SK-N-SH (cell line): ENCODE data around the gene RHBDF2. TPM values are rescaled to one million over a fixed set of nuclear protein-coding genes. Genes with fewer than 3 reads are reported as not detected.
A peak's percentile ranks its signal among the peaks of the same experiment; 100 is the strongest.

Experiments used
- CTCF ChIA-PET: fragments of 300-600, 350-600 bp; formaldehyde crosslinking; extraction: SDS; loops from one replicate; lab custom pipeline; 2021; lab: Yijun Ruan, JAX
- POLR2A ChIA-PET: fragments of 350-600 bp; sonication (Branson Sonifier 250); formaldehyde crosslinking; extraction: SDS; loops from one replicate; lab custom pipeline; 2020; ENCODE audit warnings: antibody characterized with exemption, inconsistent platforms; lab: Yijun Ruan, JAX
- DNase-seq: peaks from one replicate; pipeline ENCODE4 v3.0.0; 2012
- H2AFZ ChIP-seq: fragments of 200-600 bp; sonication (generic); 2 replicates; pipeline ENCODE4 v1.8.1; 2016; ENCODE audit warnings: antibody characterized with exemption, mild to moderate bottlenecking, low read depth
- H3F3A ChIP-seq: fragments of 200-600 bp; sonication (generic); replicated peaks from 2 replicates; pipeline ENCODE3; 2016; ENCODE audit warnings: antibody characterized with exemption, mild to moderate bottlenecking; ENCODE audit not compliant: insufficient read depth
- H3K27ac ChIP-seq, 2 experiments: fragments of 200-500 bp in 1 of 2; fragments of 200-600 bp in 1 of 2; sonication (Bioruptor generic) in 1 of 2; sonication (generic), shearing (Covaris generic) in 1 of 2; 2 replicates each; pipeline versions ENCODE4 v1.5.1 to v1.6.1; 2014 to 2016; ENCODE audit warnings: low read depth in 2 of 2, inconsistent platforms in 1 of 2, low read length in 1 of 2, mild to moderate bottlenecking in 1 of 2, mixed read lengths in 1 of 2
- H3K27me3 ChIP-seq: fragments of 200-600 bp; sonication (generic), shearing (Covaris generic); 2 replicates; pipeline ENCODE4 v1.6.1; 2016; ENCODE audit warnings: mixed run types; ENCODE audit not compliant: insufficient read depth
- H3K36me3 ChIP-seq, 2 experiments: fragments of 200-500 bp in 1 of 2; fragments of 200-600 bp in 1 of 2; sonication (Bioruptor generic) in 1 of 2; sonication (generic) in 1 of 2; replicated peaks in 1 of 2; 2 replicates each; pipeline versions ENCODE3 to v1.5.1; 2014 to 2016; ENCODE audit warnings: low read length in 1 of 2, mild to moderate bottlenecking in 1 of 2; ENCODE audit not compliant: insufficient read depth in 2 of 2, control insufficient read depth in 1 of 2
- H3K4me1 ChIP-seq, 2 experiments: fragments of 200-500 bp in 1 of 2; fragments of 200-600 bp in 1 of 2; sonication (Bioruptor generic) in 1 of 2; sonication (generic), shearing (Covaris generic) in 1 of 2; 2 replicates each; pipeline versions ENCODE4 v1.5.1 to v1.6.1; 2014 to 2016; ENCODE audit warnings: low read depth in 1 of 2, low read length in 1 of 2, mixed run types in 1 of 2; ENCODE audit not compliant: insufficient read depth in 2 of 2, control insufficient read depth in 1 of 2
- H3K4me2 ChIP-seq: fragments of 200-600 bp; sonication (generic), shearing (Covaris generic); 2 replicates; pipeline ENCODE4 v1.6.1; 2017; ENCODE audit warnings: mixed run types
- H3K4me3 ChIP-seq, 2 experiments: fragments of 200-500 bp in 1 of 2; fragments of 200-600 bp in 1 of 2; sonication (Bioruptor generic) in 1 of 2; sonication (generic), shearing (Covaris generic) in 1 of 2; 2 replicates each; pipeline versions ENCODE4 v1.5.1 to v1.8.1; 2014 to 2016; ENCODE audit warnings: low read depth in 2 of 2, inconsistent platforms in 1 of 2, low read length in 1 of 2, mild to moderate bottlenecking in 1 of 2, mixed read lengths in 1 of 2, moderate library complexity in 1 of 2
- H3K79me2 ChIP-seq: fragments of 200-600 bp; sonication (generic); 2 replicates; pipeline ENCODE4 v1.8.1; 2017; ENCODE audit warnings: mild to moderate bottlenecking; ENCODE audit not compliant: insufficient read depth
- H3K9ac ChIP-seq: fragments of 200-600 bp; sonication (generic); 2 replicates; pipeline ENCODE4 v1.6.1; 2017; ENCODE audit warnings: mixed run types
- H3K9me2 ChIP-seq: fragments of 200-600 bp; sonication (generic); 2 replicates; pipeline ENCODE4 v1.6.1; 2017; ENCODE audit warnings: mixed run types
- H3K9me3 ChIP-seq: fragments of 200-600 bp; sonication (generic); 2 replicates; pipeline ENCODE4 v1.6.1; 2017; ENCODE audit warnings: mixed run types, mild to moderate bottlenecking, moderate library complexity
- H4K20me1 ChIP-seq: fragments of 200-600 bp; sonication (generic); 2 replicates; pipeline ENCODE4 v1.6.1; 2017; ENCODE audit warnings: mild to moderate bottlenecking, mixed run types; ENCODE audit not compliant: insufficient read depth
- CTCF ChIP-seq: fragments of 200-600 bp; sonication (generic); IDR thresholded peaks from 2 replicates; pipeline ENCODE4 v1.6.1; 2017; ENCODE audit warnings: antibody characterized with exemption, mild to moderate bottlenecking, moderate library complexity
- EP300 ChIP-seq, 2 experiments: IDR thresholded peaks; 2 replicates each; pipeline versions ENCODE4 v1.4.0 to v1.6.1; 2012; ENCODE audit warnings: borderline replicate concordance in 1 of 2, low read depth in 1 of 2, low read length in 1 of 2
- FOXM1 ChIP-seq: IDR thresholded peaks from 2 replicates; pipeline ENCODE4 v1.4.0; 2012; ENCODE audit warnings: low read depth, mild to moderate bottlenecking
- GATA2 ChIP-seq: sonication (generic); formaldehyde crosslinking; IDR thresholded peaks from 2 replicates; pipeline ENCODE4 v1.5.0; 2020; ENCODE audit warnings: mild to moderate bottlenecking, missing genetic modification reagents
- MEF2A ChIP-seq: IDR thresholded peaks from 2 replicates; pipeline ENCODE4 v1.4.0; 2012; ENCODE audit warnings: low read depth, borderline replicate concordance
- MXI1 ChIP-seq: IDR thresholded peaks from 2 replicates; pipeline ENCODE4 v1.6.1; 2012; ENCODE audit warnings: mild to moderate bottlenecking, low read depth, low read length, improper control_type of control experiment
- NFIC ChIP-seq: IDR thresholded peaks from 2 replicates; pipeline ENCODE4 v1.4.0; 2012; ENCODE audit warnings: borderline replicate concordance
- NRF1 ChIP-seq: IDR thresholded peaks from 2 replicates; pipeline ENCODE4 v1.6.1; 2012; ENCODE audit warnings: low read depth, mild to moderate bottlenecking, low read length
- RAD21 ChIP-seq: IDR thresholded peaks from 2 replicates; pipeline ENCODE4 v1.6.1; 2012; ENCODE audit warnings: mild to moderate bottlenecking, low read length
- RCOR1 ChIP-seq: fragments of 150-350 bp; IDR thresholded peaks from 2 replicates; pipeline ENCODE4 v1.6.1; 2017; ENCODE audit warnings: antibody characterized with exemption, low read length
- RFX5 ChIP-seq: IDR thresholded peaks from 2 replicates; pipeline ENCODE4 v1.6.1; 2012; ENCODE audit warnings: mild to moderate bottlenecking, improper control_type of control experiment, low read length
- TAF1 ChIP-seq: IDR thresholded peaks from 2 replicates; pipeline ENCODE4 v1.6.1; 2012; ENCODE audit warnings: low read depth, mild to moderate bottlenecking, low read length, moderate library complexity, borderline replicate concordance
- TCF12 ChIP-seq: IDR thresholded peaks from 2 replicates; pipeline ENCODE4 v1.4.0; 2012
- TEAD4 ChIP-seq: IDR thresholded peaks from 2 replicates; pipeline ENCODE4 v1.4.0; 2012; ENCODE audit warnings: mild to moderate bottlenecking, borderline replicate concordance; ENCODE audit not compliant: insufficient read depth
- WGBS: methylation state at CpG from one replicate; pipeline ENCODE4 v1.1.6; 2017; ENCODE audit warnings: low lambda C conversion rate; 5-methylcytosine and 5-hydroxymethylcytosine counted together
- polyA plus RNA-seq, 3 experiments: library from polyadenylated mRNA; depleted of rRNA; stranded (reverse); fragments of >200 nt; gene quantifications; 2 replicates each; pipeline ENCODE4 v1.2.3, GENCODE V29; 2012

Gene RHBDF2
- polyA plus RNA-seq, 1 of the 3 experiments (the other 2 are of a cell fraction) = 16.1 TPM

- TF ChIP-seq FOXM1 = no peak
- no peak for TF ChIP-seq NFIC
- TF ChIP-seq CTCF = no peak
- no peak for TF ChIP-seq RAD21
- TF ChIP-seq NRF1 = no peak
- TF ChIP-seq MEF2A = no peak
- no peak for TF ChIP-seq RFX5
- TF ChIP-seq EP300 (IDR thresholded peaks at IDR 0.05; ENCODE audit: borderline replicate concordance in 1 of 2, low read depth in 1 of 2, low read length in 1 of 2) = no peak
- no peak for TF ChIP-seq TEAD4
- TF ChIP-seq TAF1 = no peak
- no peak for TF ChIP-seq MXI1
Observed at GRCh38 chr17:76461765-76462555, 39.3 kb downstream of the RHBDF2 start (continued).

- ChIA-PET CTCF (interaction anchor here (0.6 to 56.8 kb wide), 22 partner anchors 13 to 266 kb away, joined by 3 to 1687 read pairs (median 10); partner anchors contain the start of genes AANAT, RHBDF2 and SPHK1), POLR2A (no interaction called here)
- 73% methylated on average over 4 of the region's 4 CpGs for WGBS
Observed at GRCh38 chr17:76459674-76460073, 41.5 kb downstream of the RHBDF2 start.

More at GRCh38 chr17:76459674-76460073, 41.5 kb downstream of the RHBDF2 start:
- Histone ChIP-seq H3K9ac (no peak overlapping the region), H3K4me1 (no peaks in the 10 kb centered on the region; a peak in 1 of 4 replicates), H3K4me2 (no peak overlapping the region), H3K27ac (no peak overlapping the region), H3F3A (no peaks in the 10 kb centered on the region), H3K36me3 (no peaks in the 10 kb centered on the region), H3K9me2 (no peaks in the 10 kb centered on the region), H3K4me3 (no peak overlapping the region), H3K9me3 (no peaks in the 10 kb centered on the region), H2AFZ (no peak overlapping the region), H4K20me1 (no peaks in the 10 kb centered on the region), H3K27me3 (no peaks in the 10 kb centered on the region), H3K79me2 (no peaks in the 10 kb centered on the region)
- TF ChIP-seq RCOR1 = 0 out of 2 replicates have a peak, but pooled peaks have one; percentile 22
- no peak for TF ChIP-seq MEF2A
- TF ChIP-seq RAD21 = no peak
- no peak for TF ChIP-seq GATA2 (CRISPR knock-in tag)
- TF ChIP-seq TCF12 = no peak
- TF ChIP-seq CTCF = no peak
- peak; percentile 48 for DNase-seq
